Stimulated activated CD8-positive, alpha-beta memory T cell treated with anti-CD3 and anti-CD28 coated beads, Interleukin-4, amount 100 ng/mL, for 48 hours (primary cell): ENCODE results near the gene EYS.

Experiments used
- DNase-seq: peaks from one replicate; pipeline ENCODE4 v3.0.0-alpha.2; 2020

EYS gene

DNA sequence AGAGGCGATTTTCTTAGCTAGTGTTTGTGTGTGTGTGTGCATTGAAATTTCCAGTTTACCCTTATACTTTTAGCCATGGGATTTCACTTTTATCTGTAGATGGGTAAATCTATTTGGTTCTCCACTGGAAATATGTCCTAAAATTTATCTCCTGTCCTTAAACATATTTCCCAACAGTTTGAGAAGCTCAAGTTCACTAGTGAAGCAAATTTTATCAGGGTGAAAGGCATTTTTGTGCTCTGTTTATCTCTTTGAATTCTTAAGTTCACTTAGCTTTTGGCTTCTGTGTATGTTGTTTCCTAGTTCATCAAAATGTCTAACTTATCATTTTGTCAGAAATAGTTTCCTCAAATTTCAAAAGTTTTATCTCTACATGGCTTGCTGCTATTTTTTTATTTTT lies 1509.8 kb downstream of the EYS start:
- DNase-seq, result no peak

DNA sequence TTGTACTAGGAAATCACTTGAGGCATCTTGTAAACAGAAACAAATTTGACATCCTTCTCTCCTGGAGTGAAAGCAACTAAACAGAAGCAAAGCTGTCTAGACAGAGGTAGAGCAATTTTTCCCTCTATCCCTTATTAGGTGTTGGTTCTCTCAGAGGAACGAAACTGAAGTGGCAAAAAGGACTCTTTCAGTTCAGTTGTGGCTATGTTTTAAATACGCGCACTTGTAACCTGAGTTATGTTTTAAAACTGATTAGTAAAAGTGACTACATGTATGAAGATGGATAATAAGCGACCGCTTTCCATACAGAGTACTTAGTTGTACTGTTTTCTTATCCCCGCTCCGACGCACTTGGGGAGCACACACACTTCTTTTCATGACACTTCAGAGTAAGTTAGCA lies 1520.4 kb downstream of the EYS start:
- DNase-seq, result no peak

DNA sequence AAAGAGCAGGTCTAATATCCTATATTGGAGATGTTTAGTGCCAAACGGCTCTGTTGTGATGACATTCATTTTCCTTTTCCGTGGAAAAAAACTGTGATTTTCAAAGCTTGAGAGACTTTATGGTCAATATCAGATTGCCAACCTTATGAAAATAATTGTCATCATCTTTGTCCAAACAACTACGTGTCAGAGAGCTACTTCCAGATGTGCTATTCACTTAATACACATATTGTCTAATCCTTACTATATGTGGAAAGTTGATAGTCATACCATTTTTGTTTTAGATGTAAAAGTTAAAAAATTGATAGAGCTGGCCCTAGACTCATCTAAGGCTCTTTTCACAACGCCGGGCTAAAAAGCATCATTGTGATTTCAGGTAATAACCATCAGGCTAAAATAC lies 1521.4 kb downstream of the EYS start:
- DNase-seq, result no peak

DNA sequence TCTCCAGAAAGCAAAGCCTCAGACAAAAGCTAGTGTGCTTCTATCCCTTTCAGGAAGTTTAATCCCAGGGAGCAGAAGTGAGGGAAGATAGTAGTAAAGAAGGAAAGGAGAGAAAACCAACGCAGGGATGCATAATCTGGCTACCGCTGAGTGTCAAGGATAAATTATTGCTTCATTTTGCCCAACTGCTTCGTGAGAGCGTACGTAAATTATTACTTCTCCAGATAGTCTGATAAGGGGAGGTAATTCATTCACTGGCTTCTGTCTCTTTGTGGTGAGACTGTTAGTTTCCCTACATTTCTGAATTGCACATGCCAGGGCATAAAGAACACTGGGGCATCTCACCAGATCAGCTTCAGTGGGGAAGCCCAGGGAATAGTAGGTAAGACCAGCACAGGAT lies 1531.7 kb downstream of the EYS start:
- no peak for DNase-seq

DNA sequence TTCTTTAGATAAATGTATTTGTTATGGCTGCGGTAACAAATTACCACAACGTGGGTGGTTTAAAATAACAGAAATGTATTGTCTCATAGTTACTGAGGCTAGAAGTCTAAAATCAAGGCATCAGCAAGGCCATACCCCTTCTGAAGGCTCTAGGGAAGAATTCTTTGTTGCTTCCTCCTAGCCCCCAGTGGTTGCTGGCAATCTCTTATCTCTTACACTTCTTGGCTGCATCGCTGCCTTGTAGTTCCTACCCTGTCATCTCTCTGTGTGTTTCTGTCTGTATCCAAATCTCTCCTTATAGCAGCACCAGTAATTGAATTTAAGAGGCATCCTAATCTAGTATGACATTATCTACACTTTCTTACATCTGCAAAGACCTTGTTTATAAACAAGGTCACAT lies 1536.7 kb downstream of the EYS start:
- no peak for DNase-seq

DNA sequence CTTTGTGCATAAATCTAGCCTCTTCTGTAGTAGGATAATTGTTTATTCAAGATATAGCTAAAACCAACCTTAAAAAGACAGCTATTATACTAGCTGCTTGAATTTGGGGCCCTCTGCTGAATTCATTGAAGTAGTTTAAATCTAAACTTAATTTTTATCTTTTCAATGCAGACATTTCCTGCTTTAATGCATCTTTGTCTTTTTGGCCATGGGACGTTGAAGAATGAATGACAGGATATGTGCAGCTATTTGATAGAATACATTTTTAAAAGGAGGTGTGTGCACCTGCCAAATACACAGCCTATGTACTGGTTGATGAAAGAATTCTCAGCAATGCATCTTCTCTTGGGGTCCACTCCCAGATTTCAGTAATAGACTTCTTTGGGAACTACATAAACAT lies 1546.5 kb downstream of the EYS start:
- no peak for DNase-seq

DNA sequence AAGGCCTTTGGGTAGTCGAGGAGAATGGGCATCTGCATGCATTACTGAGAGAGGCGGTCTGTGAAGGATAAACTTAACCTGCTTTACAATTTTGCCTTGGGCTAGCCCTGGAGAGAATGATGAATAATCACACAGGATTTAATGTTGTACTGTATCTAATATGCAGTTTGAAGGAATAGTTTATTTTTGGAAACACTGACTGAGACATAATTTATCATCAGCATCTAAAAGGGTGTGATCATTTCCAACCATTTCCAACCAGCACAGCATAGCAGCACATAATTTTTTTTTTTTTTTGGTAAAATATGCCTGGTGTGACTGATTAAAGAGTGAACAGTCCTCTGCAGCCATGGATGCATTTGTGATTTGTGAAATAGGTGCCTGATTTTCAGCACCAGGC lies 1552.0 kb downstream of the EYS start:
- no peak for DNase-seq

DNA sequence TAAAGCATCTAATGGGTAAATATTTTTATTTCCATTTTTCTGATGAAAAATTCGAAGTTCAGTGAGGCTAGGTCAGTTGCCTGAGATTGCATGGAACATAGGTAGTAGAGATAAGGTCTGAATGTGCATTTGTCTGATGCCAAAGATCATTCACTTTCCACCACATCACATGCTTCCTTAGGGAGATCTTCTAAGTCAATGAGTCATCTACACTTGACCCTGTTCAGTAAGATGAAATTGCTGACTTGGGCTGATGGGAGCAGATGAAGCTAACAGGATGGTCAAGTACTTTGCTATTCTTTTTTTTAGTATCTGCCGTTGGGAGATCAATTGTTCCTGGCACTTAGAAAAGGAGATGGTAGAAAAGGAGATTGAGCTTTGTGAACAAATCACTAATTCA lies 1560.2 kb downstream of the EYS start:
- DNase-seq, result no peak

DNA sequence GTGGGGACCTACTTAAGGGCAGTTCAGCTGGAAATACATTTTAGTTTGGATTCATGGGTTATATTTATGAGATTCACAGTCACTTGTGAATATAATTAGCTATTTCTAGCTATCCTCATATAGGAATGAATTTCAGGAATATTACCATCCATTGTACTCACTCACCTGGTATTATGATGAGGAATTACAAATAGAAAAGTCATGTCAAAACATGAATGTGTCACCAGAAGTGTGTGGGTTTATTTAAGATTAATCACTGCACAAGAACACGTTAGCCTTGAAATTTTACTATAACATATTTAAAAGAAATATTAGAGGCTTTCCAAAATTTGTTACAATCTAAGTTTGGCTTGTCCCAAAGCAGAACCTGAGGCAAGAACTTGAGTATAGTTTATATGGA lies 1560.9 kb downstream of the EYS start:
- DNase-seq, result no peak

DNA sequence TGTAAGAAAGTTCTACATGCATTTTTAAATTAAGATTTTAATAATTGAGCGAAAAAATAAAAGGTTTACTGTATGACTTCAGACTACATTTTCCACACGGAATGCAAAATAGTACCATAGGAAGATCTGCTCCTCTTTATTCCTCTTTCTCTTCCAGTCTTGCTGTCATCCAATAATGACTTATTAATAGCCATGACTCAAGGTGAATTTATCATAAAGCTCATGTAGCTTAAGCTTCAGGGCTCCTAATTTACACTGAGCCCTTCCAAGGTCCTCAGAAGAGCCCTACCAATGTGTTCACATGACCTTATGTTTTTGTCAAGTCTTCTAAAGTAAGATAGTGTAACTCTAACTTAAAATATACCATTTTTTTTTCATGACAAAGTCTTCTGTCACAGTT lies 1561.4 kb downstream of the EYS start:
- no peak for DNase-seq

DNA sequence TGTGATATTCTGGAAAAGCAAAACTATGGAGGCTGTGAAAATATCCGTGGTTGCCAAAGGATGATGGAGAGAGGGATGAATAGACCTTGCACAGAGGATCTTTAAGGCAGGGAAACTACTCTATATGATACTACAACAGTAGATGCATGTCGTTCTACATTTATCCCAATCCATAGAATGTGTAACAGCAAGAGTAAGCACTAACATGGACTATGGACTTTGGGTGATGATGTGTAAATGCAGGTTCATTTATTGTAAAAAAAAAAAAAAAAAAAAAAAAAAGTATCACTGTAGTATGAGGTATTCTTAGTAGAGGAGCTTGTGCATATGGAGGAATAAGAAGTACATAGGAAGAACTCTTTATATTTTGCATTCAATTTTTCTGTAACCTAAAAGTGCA lies 1563.9 kb downstream of the EYS start:
- DNase-seq, result no peak

DNA sequence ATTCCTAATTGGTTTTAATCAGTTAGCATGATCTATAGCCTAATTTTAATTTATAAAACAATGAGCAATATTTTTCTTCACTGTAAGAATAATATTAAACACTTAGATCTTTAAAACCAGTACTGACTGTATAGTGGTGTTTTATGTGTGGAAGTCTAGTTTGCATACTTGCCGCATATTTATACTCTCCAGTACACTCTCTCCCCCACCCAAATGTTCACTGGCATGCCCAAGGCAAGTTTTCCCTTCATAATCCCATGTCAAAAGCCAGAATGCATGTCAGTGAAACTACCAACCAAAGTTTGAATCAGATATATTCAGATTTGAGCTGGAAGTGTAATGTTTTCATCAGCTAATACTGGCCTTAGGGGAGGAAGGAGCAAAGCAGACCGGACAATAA lies 1565.3 kb downstream of the EYS start:
- no peak for DNase-seq

DNA sequence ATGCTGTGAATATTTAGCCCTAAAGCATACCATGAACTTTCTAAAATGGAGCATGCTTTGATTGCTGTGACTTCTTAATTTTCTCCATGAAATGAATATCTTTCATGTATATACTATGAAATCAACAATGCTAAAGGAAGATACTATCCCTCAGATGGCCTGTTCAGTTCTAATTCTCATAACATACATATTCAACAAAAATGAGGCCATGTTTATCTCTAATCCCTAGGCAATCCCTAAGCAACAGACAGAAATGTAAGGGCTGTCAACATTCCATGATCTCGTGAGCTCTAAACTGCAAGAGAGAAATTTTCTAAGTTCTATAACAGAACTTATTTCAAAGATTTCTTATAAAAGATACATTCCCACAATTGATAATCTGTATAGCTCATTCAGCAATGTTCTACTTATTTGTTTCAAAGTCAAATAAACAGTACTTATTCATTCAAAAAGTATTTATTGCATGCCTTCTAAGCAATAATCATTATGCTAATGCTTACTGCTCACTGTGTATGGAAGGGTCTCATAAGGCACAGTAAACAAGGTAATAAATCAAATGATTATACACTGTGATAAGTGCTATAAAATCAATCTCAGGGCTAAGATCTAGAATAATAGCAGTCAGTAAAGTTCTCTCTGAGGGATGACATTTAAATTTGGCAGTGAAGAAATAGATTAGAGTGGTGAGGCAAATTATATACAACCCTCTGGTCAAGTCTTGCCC lies 1578.6 kb downstream of the EYS start:
- no peak for DNase-seq

DNA sequence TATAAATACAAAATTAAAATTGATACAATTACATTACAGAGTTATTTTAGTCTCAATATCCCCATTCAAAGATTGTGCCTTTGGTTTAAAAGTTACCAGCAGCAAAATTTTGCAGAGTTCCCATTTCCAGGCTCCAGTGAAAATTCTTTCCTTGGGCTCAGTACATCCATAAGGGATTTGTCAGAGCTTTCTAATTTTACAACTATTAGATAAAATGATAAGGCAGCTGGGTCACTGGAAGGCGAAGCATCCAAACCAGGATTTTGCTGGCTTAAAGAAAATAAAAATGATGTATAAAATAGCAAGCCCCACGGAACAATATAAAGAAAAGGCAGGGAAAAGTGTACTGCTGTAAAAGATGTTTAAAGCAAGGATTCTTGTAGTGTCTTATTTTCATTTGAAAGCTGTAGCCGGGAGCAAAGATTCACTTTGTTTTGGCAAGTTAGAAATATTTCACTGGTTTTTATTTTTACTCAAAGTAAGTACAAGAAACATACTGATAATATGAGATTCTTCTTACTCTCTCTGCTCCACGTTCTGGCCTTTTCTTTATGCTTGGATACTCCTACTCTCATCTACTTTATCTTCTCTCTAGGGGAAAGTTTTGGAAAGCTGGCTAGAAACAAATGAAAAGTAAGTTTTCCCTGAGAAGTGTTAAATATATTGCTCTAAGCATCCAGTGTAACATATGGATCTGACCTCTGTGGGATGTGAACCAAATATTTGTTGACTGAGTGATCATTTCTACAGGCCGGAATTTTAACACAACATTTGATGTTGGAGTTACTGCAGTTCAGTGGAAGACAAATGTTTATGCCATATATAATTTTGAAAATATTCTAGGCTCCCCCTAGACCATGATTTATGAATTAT lies 1583.0 kb downstream of the EYS start:
- DNase-seq, result no peak

DNA sequence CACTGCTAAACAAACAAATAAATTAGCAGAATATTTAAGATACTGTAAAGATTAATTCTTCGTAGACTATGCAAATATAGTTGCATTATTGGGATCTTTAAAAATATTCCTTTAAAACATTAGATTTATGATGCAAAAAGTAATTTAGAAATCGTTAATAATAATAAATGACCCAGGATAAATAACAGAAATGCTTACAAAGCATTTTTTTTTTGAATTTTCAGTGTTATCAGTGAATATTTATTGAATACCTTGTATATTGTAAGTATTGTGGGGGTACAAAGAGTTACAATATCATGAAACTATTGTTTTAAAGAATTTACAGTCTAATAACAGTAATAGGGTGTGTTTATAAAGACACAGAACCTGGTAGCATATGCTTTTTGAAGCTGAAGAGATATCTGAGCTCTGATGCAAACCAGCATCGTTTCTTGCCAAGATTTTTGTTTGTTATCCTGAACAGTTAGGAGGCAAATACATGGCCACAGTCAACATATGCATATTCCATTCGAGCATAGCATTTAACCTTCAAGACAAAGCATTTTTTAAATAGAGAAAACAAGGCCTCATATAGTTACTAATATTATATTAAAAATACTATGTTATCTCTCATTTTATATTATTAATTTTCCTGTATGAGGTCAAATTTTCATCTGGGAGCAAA lies 1584.2 kb downstream of the EYS start:
- DNase-seq, result no peak

DNA sequence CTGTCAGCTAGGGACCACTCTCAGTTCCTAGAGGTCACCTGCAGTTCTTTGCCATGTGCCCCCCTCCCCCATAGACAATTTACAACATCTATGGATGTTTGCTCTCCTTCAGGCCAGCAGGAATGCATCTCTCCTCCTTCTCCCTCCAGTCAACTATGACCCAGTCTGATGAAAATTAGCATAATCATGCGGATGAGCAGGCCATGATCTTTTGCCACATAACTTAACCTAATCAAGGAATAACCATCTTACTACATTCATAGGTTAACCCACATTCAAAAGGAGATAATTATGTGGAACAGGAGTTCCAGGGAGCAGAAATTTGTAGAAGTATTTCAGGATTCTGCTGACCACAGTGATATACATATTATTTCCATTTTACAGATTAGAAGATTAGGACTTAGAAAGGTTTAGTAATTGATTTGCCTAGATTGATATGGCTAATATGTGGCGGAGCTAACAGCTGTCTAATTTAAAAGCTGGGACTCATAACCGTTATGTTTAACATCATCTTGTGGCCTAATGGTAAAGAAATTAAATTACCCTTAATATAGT lies 1585.9 kb downstream of the EYS start:
- no peak for DNase-seq

DNA sequence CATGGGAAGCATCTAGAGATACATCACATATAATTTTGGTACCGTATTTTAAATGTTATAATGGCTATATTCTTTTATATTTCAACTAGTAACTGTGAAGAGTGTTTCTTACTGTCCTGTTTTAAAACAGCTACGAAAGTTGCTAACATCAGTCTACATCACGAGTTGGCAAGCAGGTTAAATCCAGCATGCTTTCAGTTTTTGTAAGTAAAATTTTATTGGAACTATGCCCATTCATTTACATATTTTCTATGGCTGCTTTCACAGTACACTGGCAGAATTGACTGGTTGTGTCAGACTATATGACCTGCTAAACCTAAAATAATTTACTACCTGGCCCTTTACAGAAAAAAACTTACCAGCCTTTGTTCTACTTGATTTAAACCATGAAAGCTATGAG lies 1593.3 kb downstream of the EYS start:
- no peak for DNase-seq

DNA sequence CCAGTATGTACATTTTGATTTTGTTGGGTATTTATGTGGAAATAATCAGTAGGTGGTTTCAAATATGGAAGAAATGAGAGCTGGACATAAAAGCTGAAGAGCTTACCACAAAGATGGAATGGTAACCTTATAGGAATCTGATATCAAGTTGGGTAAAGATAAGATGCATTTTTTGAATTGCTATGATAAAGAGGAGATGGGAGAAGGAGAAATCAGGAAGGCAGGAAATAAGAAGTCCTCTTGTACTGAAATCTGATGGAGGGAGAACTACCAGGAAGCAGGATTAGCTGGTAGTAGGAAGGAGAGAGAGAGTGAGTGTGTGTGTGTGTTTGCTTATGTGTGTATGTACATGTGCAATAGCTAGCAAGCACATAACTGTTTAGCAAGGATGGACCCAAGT lies 1603.0 kb downstream of the EYS start:
- no peak for DNase-seq

DNA sequence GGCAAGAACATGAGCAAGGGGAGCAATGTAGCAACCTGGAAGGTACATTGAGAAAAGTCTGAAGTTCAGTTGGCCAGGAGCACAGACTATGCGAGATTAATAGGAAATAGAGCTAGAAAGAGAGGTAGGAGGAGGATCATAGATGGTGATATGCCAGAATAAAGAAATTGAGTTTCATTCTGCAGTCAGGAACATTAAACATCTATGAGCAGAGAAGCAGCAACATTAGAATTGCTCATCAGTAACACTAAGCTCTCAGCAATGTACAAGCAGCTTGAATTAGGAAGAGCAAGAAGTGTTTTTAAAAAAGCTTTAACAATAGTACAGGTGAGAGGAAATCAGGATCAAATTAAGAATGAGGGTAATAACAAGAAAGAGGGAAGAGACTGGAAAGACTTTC lies 1603.5 kb downstream of the EYS start:
- DNase-seq, result no peak

DNA sequence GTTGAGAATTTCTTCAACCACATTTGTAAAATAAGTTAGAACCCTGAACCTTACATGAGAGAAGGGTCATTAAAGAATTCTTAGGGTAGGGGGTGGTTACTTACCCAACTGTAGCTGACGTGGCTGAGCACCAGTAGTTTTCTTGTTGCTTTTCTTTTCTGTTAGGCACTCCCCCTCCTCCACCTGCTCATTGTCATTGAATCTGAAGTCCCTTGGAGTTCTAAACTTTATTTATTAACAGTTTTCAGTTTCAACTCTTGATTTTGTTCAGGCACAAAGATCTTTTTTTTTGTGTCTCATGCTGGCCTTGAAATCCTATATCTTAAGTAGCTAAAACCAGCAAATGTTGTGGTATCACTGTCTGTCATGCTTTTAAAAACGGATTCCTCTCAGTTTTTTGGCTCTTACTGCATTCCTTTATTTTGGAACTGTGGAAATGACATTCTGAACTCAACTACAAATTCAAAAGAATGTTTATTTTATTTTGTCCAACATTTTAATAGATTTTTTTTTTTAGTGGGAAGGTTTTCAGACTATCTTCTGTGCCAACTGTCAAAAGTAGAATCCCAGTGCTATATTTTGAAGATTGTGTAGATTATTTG lies 1606.2 kb downstream of the EYS start:
- DNase-seq, result no peak

DNA sequence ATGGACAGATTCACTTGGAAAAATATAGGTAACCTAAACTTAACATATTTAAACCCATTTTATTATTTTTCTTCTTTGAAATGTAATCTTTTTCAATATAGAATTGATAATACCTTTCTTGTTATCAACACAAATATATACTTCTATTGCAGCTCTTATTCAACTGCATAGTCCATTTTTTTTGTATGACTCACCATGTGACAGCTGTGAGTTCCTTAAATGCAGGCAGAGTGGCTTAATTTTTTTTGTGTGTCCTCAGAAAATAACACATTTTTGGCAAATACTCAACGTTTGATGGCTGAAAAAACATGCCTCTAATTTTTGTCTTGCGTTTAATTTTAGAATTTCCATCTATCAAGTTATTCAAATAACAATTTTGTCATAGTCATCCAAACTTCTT lies 1616.7 kb downstream of the EYS start:
- no peak for DNase-seq

DNA sequence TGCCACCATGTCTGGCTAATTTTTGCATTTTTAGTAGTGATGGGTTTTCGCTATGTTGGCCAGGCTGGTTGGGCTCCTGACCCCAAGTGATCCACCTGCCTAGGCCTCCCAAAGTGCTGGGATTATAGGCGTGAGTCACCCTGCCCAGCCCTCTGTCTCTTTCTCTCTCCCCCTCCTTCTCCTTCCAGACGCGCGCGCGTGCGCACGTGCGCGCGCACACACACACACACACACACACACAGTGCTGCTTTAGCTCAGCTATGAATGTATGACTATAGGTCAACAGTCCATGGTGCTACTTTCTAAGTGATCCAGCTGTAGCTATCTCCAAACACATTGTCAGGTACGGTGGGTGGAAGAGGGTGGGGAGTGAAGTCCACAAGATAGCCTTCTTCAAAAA lies 1621.9 kb downstream of the EYS start:
- DNase-seq, result no peak

DNA sequence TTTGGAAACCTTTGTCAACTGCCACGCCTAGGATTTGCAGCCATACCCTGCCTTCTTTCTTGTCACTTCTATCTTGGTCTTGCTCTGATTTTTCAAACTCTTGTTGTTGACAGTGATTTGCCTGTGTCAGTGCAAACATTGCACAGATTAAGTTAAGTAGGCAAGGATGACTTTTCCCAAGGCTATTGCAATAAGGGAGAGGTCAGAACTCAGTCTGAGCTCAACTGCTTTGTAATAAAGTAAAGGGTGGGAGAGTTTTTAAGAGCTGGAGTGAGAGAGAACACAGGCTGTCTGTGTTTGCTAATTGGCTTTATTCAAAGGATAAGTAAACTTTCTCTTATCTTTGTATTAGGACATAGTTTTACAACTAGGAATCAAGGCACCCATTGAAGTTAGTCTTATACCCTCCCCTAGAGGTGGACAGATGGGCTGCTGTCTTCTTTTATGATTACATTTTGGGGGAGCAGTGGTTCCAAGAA lies 1622.8 kb downstream of the EYS start:
- no peak for DNase-seq
